ENCODE measurements around the gene EXD3.

Gene EXD3

GRCh38 chr9:137441935-137442321 is 19.0 kb upstream of the EXD3 start:
- no peak for TF ChIP-seq CTCF (IDR thresholded peaks at IDR 0.05; ENCODE audit: low read length, missing control alignments)
- no peak overlapping the region for H3K4me3 ChIP-seq (replicated peaks; ENCODE audit: low read depth, low read length)
- DNase-seq (ENCODE audit: low read depth): no peak

GRCh38 chr9:137441289-137441934 is 18.4 kb upstream of the EXD3 start, which contains the start of gene ENTPD8:
Gene ENTPD8 (minus strand): TSS chr9:137441357. CDS start chr9:137438285, 3,072 bp downstream.
- TF ChIP-seq CTCF (IDR thresholded peaks at IDR 0.05; ENCODE audit: low read length, missing control alignments): no peak
- peak within 1 kb of the TSS; percentile 33 for H3K4me3 ChIP-seq (replicated peaks; ENCODE audit: low read depth, low read length)
- no peak for DNase-seq (ENCODE audit: low read depth)

GRCh38 chr9:137439158-137439714 is 16.3 kb upstream of the EXD3 start:
- DNase-seq (ENCODE audit: low read depth): no peak
- H3K4me3 ChIP-seq (replicated peaks; ENCODE audit: low read depth, low read length): no peak overlapping the region
- TF ChIP-seq CTCF (IDR thresholded peaks at IDR 0.05; ENCODE audit: low read length, missing control alignments): no peak

- no peak overlapping the region for H3K4me3 ChIP-seq (replicated peaks; ENCODE audit: low read depth, low read length)
- no peak for DNase-seq (ENCODE audit: low read depth)
- no peak for TF ChIP-seq CTCF (IDR thresholded peaks at IDR 0.05; ENCODE audit: low read length, missing control alignments)
Observed at GRCh38 chr9:137438591-137439157, 15.7 kb upstream of the EXD3 start.

- TF ChIP-seq CTCF (IDR thresholded peaks at IDR 0.05; ENCODE audit: low read length, missing control alignments): no peak
- DNase-seq (ENCODE audit: low read depth): no peak
- no peak overlapping the region for H3K4me3 ChIP-seq (replicated peaks; ENCODE audit: low read depth, low read length)
Observed at GRCh38 chr9:137437691-137438590, 15.0 kb upstream of the EXD3 start.

- no peak for DNase-seq (ENCODE audit: low read depth)
Observed at GRCh38 chr9:137436761-137437600, 14.0 kb upstream of the EXD3 start.

More at GRCh38 chr9:137436761-137437600, 14.0 kb upstream of the EXD3 start:
- no peak overlapping the region for H3K4me3 ChIP-seq (replicated peaks; ENCODE audit: low read depth, low read length)
- TF ChIP-seq CTCF (IDR thresholded peaks at IDR 0.05; ENCODE audit: low read length, missing control alignments): no peak

All from fibroblast of pulmonary artery (primary cell).